H9 (cell line): ENCODE data around the gene RAB31. TPM values are rescaled to one million over a fixed set of nuclear protein-coding genes. Genes with fewer than 3 reads are reported as not detected.

Experiments used
- DNase-seq: peaks from one replicate; pipeline ENCODE4 v3.0.0-alpha.2; 2017
- H2AFZ ChIP-seq: one replicate; pipeline ENCODE4 v1.6.1; 2013; ENCODE audit warnings: mild to moderate bottlenecking, low read length, control low read depth, moderate library complexity
- H2AK5ac ChIP-seq: 2 replicates; pipeline ENCODE4 v1.6.1; 2013; ENCODE audit warnings: low read length, control low read depth, mixed read lengths; ENCODE audit not compliant: insufficient read length
- H2BK120ac ChIP-seq: one replicate; pipeline ENCODE4 v1.6.1; 2013; ENCODE audit warnings: low read depth, mild to moderate bottlenecking, low read length, control low read depth, inconsistent platforms; ENCODE audit not compliant: poor library complexity, severe bottlenecking
- H2BK12ac ChIP-seq: 2 replicates; pipeline ENCODE4 v1.6.1; 2013; ENCODE audit warnings: low read length, control low read depth, mixed read lengths, low read depth; ENCODE audit not compliant: insufficient read length
- H2BK15ac ChIP-seq: 2 replicates; pipeline ENCODE4 v1.6.1; 2013; ENCODE audit warnings: low read depth, low read length, control low read depth
- H2BK20ac ChIP-seq: one replicate; pipeline ENCODE4 v1.6.1; 2013; ENCODE audit warnings: low read depth, mild to moderate bottlenecking, low read length, control low read depth, inconsistent platforms; ENCODE audit not compliant: poor library complexity, severe bottlenecking
- H2BK5ac ChIP-seq: 2 replicates; pipeline ENCODE4 v1.6.1; 2013; ENCODE audit warnings: low read length, control low read depth, mixed read lengths; ENCODE audit not compliant: insufficient read length
- H3K14ac ChIP-seq: 2 replicates; pipeline ENCODE4 v1.6.1; 2013; ENCODE audit warnings: low read length, control low read depth; ENCODE audit not compliant: insufficient read depth
- H3K18ac ChIP-seq: 2 replicates; pipeline ENCODE4 v1.6.1; 2013; ENCODE audit warnings: low read depth, mild to moderate bottlenecking, mixed read lengths, low read length, control low read depth; ENCODE audit not compliant: insufficient read length
- H3K23ac ChIP-seq: 2 replicates; pipeline ENCODE4 v1.6.1; 2013; ENCODE audit warnings: low read length, control low read depth, mixed read lengths, low read depth; ENCODE audit not compliant: insufficient read length
- H3K23me2 ChIP-seq: 2 replicates; pipeline ENCODE4 v1.6.1; 2013; ENCODE audit warnings: low read depth, mild to moderate bottlenecking, mixed read lengths, low read length, control low read depth; ENCODE audit not compliant: insufficient read length, poor library complexity, severe bottlenecking
- H3K27ac ChIP-seq: 2 replicates; pipeline ENCODE4 v1.5.1; 2013; ENCODE audit warnings: low read length, control low read depth, mixed read lengths, low read depth; ENCODE audit not compliant: insufficient read length
- H3K27me3 ChIP-seq: 2 replicates; pipeline ENCODE4 v1.6.1; 2013; ENCODE audit warnings: low read length, control low read depth, inconsistent platforms; ENCODE audit not compliant: insufficient read depth
- H3K4ac ChIP-seq: 2 replicates; pipeline ENCODE4 v1.6.1; 2013; ENCODE audit warnings: low read depth, mild to moderate bottlenecking, control low read depth, inconsistent platforms, low read length, moderate library complexity
- H3K4me1 ChIP-seq: 2 replicates; pipeline ENCODE4 v1.6.1; 2013; ENCODE audit warnings: low read length, control low read depth, inconsistent platforms; ENCODE audit not compliant: insufficient read depth
- H3K4me2 ChIP-seq: 2 replicates; pipeline ENCODE4 v1.6.1; 2013; ENCODE audit warnings: low read length, control low read depth, mixed read lengths; ENCODE audit not compliant: insufficient read length, insufficient read depth
- H3K56ac ChIP-seq: 2 replicates; pipeline ENCODE4 v1.6.1; 2013; ENCODE audit warnings: low read depth, mild to moderate bottlenecking, mixed read lengths, low read length, control low read depth; ENCODE audit not compliant: insufficient read length
- H3K79me1 ChIP-seq: 2 replicates; pipeline ENCODE4 v1.6.1; 2013; ENCODE audit warnings: low read depth, mild to moderate bottlenecking, moderate library complexity, low read length, control low read depth, inconsistent platforms; ENCODE audit not compliant: insufficient read depth, poor library complexity, severe bottlenecking
- H3K79me2 ChIP-seq: 2 replicates; pipeline ENCODE4 v1.6.1; 2013; ENCODE audit warnings: low read length, control low read depth, inconsistent platforms; ENCODE audit not compliant: insufficient read depth
- H3K9ac ChIP-seq: 2 replicates; pipeline ENCODE4 v1.6.1; 2013; ENCODE audit warnings: low read length, control low read depth, mixed read lengths; ENCODE audit not compliant: insufficient read length; ENCODE audit errors: extremely low read depth
- H3K9me3 ChIP-seq: one replicate; pipeline ENCODE4 v1.6.1; 2013; ENCODE audit warnings: low read depth, low read length, inconsistent platforms; ENCODE audit not compliant: control insufficient read depth
- H3T11ph ChIP-seq: one replicate; pipeline ENCODE4 v1.6.1; 2013; ENCODE audit warnings: mild to moderate bottlenecking, low read length, control low read depth, inconsistent platforms
- H4K20me1 ChIP-seq: one replicate; pipeline ENCODE4 v1.6.1; 2013; ENCODE audit not compliant: control insufficient read depth, insufficient read length, insufficient read depth
- H4K5ac ChIP-seq: 2 replicates; pipeline ENCODE4 v1.6.1; 2013; ENCODE audit warnings: low read depth, mild to moderate bottlenecking, mixed read lengths, low read length, control low read depth; ENCODE audit not compliant: insufficient read length
- H4K8ac ChIP-seq: replicated peaks from 2 replicates; pipeline ENCODE4 v1.6.1; 2013; ENCODE audit warnings: low read length, control low read depth, mixed read lengths, low read depth; ENCODE audit not compliant: insufficient read length
- H4K91ac ChIP-seq: 2 replicates; pipeline ENCODE4 v1.6.1; 2013; ENCODE audit warnings: low read depth, mild to moderate bottlenecking, moderate library complexity, mixed read lengths, low read length, control low read depth; ENCODE audit not compliant: insufficient read length
- H3K27ac Mint-ChIP-seq, 3 experiments: 2 replicates in 2 of 3; 3 replicates in 1 of 3; pipeline ENCODE4 v1.8.0; 2020 to 2021; ENCODE audit warnings: mixed read lengths in 3 of 3, mild to moderate bottlenecking in 1 of 3, moderate library complexity in 1 of 3
- H3K27me3 Mint-ChIP-seq: 2 replicates; pipeline ENCODE4 v1.8.0; 2021; ENCODE audit warnings: low read depth, mild to moderate bottlenecking, moderate library complexity, mixed read lengths
- H3K36me3 Mint-ChIP-seq, 3 experiments: 2 replicates in 2 of 3; 3 replicates in 1 of 3; pipeline ENCODE4 v1.8.0; 2020 to 2021; ENCODE audit warnings: low read depth in 3 of 3, mixed read lengths in 3 of 3; ENCODE audit not compliant: insufficient read depth in 1 of 3
- H3K4me1 Mint-ChIP-seq, 2 experiments: 2 replicates each; pipeline ENCODE4 v1.8.0; 2020; ENCODE audit warnings: mixed read lengths in 2 of 2
- H3K4me3 Mint-ChIP-seq, 2 experiments: 2 replicates in 1 of 2; 3 replicates in 1 of 2; pipeline ENCODE4 v1.8.0; 2020 to 2021; ENCODE audit warnings: mild to moderate bottlenecking in 2 of 2, mixed read lengths in 2 of 2, moderate library complexity in 1 of 2
- H3K9me3 Mint-ChIP-seq, 2 experiments: 2 replicates in 1 of 2; 3 replicates in 1 of 2; pipeline ENCODE4 v1.8.0; 2020; ENCODE audit warnings: mild to moderate bottlenecking in 2 of 2, mixed read lengths in 2 of 2, moderate library complexity in 1 of 2
- CTCF ChIP-seq: fragments of 200-600 bp; sonication (generic); conservative IDR thresholded peaks from 3 replicates; pipeline ENCODE4 v1.8.0; 2021; ENCODE audit warnings: antibody characterized with exemption, mild to moderate bottlenecking
- WGBS: extraction: QIAGEN DNeasy Blood & Tissue Kit; methylation state at CpG from one replicate; pipeline ENCODE4 v1.1.7; 2013; ENCODE audit warnings: missing lambda C conversion rate, low lambda C conversion rate, mixed read lengths; ENCODE audit not compliant: insufficient read length; ENCODE audit errors: extremely low coverage; 5-methylcytosine and 5-hydroxymethylcytosine counted together
- total RNA-seq: library from RNA; stranded (reverse); gene quantifications from 2 replicates; pipeline ENCODE4 v1.2.1, GENCODE V29; 2021

Gene RAB31
- total RNA-seq, 1 experiment from 2014 or later: 22.4 TPM

GRCh38 chr18:9763157-9763556, 55.1 kb downstream of the RAB31 start:
- no peak overlapping the region for H2BK120ac ChIP-seq
- no peak overlapping the region for H2BK12ac ChIP-seq
- H4K91ac ChIP-seq: no peak overlapping the region
- H3K14ac ChIP-seq: no peak overlapping the region
- WGBS: no CpG with 5 or more reads among the region's 5 CpGs
- Mint-ChIP-seq H3K27me3 (no peaks in the 10 kb centered on the region), H3K36me3 (peaks cover 1 to 8% (median 4%) of the 10 kb centered on the region in 3 experiments; a peak in 3 of 7 replicates), H3K27ac (no peak overlapping the region), H3K4me1 (peaks cover 8 to 13% of the 10 kb centered on the region in 2 experiments), H3K4me3 (no peak overlapping the region), H3K9me3 (peaks cover 3 to 7% of the 10 kb centered on the region in 2 experiments; a peak in 2 of 5 replicates)
- H2BK5ac ChIP-seq: no peak overlapping the region
- H3K4me1 ChIP-seq: no peaks in the 10 kb centered on the region; the same call in 1 of the 2 replicates
- no peak overlapping the region for H2BK20ac ChIP-seq
- H3K9me3 ChIP-seq: no peaks in the 10 kb centered on the region
- TF ChIP-seq CTCF: no peak
- no peak overlapping the region for H3K9ac ChIP-seq
- no peak overlapping the region for H3K18ac ChIP-seq
- H4K5ac ChIP-seq: no peak overlapping the region
- no peaks in the 10 kb centered on the region for H3K79me1 ChIP-seq
- H3K27ac ChIP-seq: no peak overlapping the region
- H2BK15ac ChIP-seq: no peak overlapping the region
- no peak overlapping the region for H3K4me2 ChIP-seq
- no peak for DNase-seq
- no peaks in the 10 kb centered on the region for H4K20me1 ChIP-seq
- H3K27me3 ChIP-seq: no peaks in the 10 kb centered on the region
- H3K56ac ChIP-seq: no peak overlapping the region
- H3K4ac ChIP-seq: no peak overlapping the region
- H3K23me2 ChIP-seq: no peaks in the 10 kb centered on the region
- no peak overlapping the region for H3K23ac ChIP-seq
- H2AFZ ChIP-seq: no peak overlapping the region
- no peak overlapping the region for H4K8ac ChIP-seq
- H2AK5ac ChIP-seq: no peak overlapping the region
- no peaks in the 10 kb centered on the region for H3K79me2 ChIP-seq
- no peak overlapping the region for H3T11ph ChIP-seq
